Mammary epithelial cell (primary cell): ENCODE results near the gene RMND5B.

Source experiments
- EZH2 ChIP-seq: IDR thresholded peaks from 2 replicates; pipeline ENCODE4 v1.6.1; 2012; ENCODE audit warnings: low read length, inconsistent platforms, borderline replicate concordance
- TF ChIP-seq, protein P1 (sequence below), 2 donors: IDR thresholded peaks in 1 of 2; conservative IDR thresholded peaks in 1 of 2; 2 replicates each; pipeline ENCODE4 v1.5.1; 2011 to 2012; ENCODE audit warnings: inconsistent platforms in 2 of 2, low read length in 2 of 2, mild to moderate bottlenecking in 2 of 2, control low read depth in 1 of 2, low read depth in 1 of 2; ENCODE audit not compliant: insufficient read depth in 1 of 2; ENCODE audit errors: extremely low read depth in 1 of 2

DNA sequence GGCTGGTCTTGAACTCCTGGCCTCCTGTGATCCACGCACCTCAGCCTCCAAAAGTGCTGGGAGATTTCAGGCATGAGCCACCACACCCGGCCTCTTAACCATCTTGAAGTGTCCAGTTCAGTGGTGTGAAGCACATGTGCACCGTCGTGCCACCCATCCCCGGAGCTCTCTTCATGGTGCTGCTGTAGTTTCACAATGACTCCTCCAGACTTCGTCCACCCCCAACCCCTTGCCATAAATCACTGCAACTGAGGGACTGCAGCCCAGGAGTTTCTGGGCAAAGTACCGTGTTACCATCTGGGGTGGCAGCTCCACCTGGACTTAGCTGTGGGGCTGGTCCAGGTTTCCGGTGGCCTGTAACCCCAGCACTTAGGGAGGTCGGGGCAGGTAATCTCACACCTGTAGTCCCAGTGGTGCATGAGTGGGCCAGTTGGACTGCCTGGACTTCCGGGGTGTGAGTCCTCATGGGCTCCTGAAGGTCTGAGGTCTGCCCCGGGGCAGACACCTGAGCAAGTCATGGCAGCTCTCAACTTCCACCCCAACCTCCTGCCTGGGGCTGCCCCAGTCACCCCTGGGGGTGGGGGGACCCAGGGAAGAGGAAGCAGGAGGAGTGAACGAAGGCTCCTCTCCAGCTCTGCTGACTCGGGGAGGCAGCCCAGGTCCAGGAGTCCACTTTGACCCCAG lies 24.1 kb upstream of the RMND5B start:
- TF ChIP-seq, protein P1, sequence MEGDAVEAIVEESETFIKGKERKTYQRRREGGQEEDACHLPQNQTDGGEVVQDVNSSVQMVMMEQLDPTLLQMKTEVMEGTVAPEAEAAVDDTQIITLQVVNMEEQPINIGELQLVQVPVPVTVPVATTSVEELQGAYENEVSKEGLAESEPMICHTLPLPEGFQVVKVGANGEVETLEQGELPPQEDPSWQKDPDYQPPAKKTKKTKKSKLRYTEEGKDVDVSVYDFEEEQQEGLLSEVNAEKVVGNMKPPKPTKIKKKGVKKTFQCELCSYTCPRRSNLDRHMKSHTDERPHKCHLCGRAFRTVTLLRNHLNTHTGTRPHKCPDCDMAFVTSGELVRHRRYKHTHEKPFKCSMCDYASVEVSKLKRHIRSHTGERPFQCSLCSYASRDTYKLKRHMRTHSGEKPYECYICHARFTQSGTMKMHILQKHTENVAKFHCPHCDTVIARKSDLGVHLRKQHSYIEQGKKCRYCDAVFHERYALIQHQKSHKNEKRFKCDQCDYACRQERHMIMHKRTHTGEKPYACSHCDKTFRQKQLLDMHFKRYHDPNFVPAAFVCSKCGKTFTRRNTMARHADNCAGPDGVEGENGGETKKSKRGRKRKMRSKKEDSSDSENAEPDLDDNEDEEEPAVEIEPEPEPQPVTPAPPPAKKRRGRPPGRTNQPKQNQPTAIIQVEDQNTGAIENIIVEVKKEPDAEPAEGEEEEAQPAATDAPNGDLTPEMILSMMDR (conservative IDR thresholded peaks at IDR 0.05 in 1 of 2, IDR thresholded peaks at IDR 0.05 in 1 of 2; ENCODE audit: extremely low read depth in 1 of 2, insufficient read depth in 1 of 2, low read depth in 1 of 2, low read length in 2 of 2) = no peak
- no peak for TF ChIP-seq EZH2
